NOMO-1 treated with dmso at 0.1 percent for 144 hours (cell line): ENCODE data around the gene CTSK.

ENCODE experiments used
- DNase-seq: peaks from one replicate; lab custom pipeline; 2025; ENCODE audit not compliant: unreplicated experiment; lab: John Stamatoyannopoulos, UW

CTSK gene

GRCh38 chr1:150763018-150763417, 45.0 kb downstream of the CTSK start:
- DNase-seq, result no peak

- DNase-seq, result no peak
These were observed 45.5 kb downstream of the CTSK start for GRCh38 chr1:150762552-150762951.

GRCh38 chr1:150761801-150762200, 46.3 kb downstream of the CTSK start:
- DNase-seq, result no peak

GRCh38 chr1:150760013-150760412, 48.0 kb downstream of the CTSK start:
- peak; percentile 26 for DNase-seq

GRCh38 chr1:150753416-150753815, 54.6 kb downstream of the CTSK start:
- DNase-seq, result no peak

- no peak for DNase-seq
These were observed 56.6 kb downstream of the CTSK start for GRCh38 chr1:150751443-150751842.

GRCh38 chr1:150749720-150750311, 58.2 kb downstream of the CTSK start:
- DNase-seq, result no peak

GRCh38 chr1:150748878-150749719, 59.0 kb downstream of the CTSK start:
- DNase-seq, result no peak
